Suprapubic skin (tissue), 4 donors: ENCODE data around the gene SFT2D1. TPM values are rescaled to one million over a fixed set of nuclear protein-coding genes. Genes with fewer than 3 reads are reported as not detected.

Experiments used
- DNase-seq, 2 donors: peaks; one replicate each; pipeline ENCODE4 v3.0.0-alpha.2; 2019; ENCODE audit warnings: low spot score in 2 of 2
- H3K27ac ChIP-seq: fragments of 200-600 bp; sonication (generic); one replicate; pipeline ENCODE4 v1.5.1; 2019
- H3K27me3 ChIP-seq: fragments of 200-600 bp; sonication (generic); one replicate; pipeline ENCODE4 v1.5.1; 2019
- H3K36me3 ChIP-seq: fragments of 200-600 bp; sonication (generic); one replicate; pipeline ENCODE4 v1.5.1; 2019
- H3K4me1 ChIP-seq: fragments of 200-600 bp; sonication (generic); one replicate; pipeline ENCODE4 v1.5.1; 2019
- H3K4me3 ChIP-seq: fragments of 200-600 bp; sonication (generic); one replicate; pipeline ENCODE4 v1.5.1; 2019; ENCODE audit warnings: mild to moderate bottlenecking
- H3K9me3 ChIP-seq: fragments of 200-600 bp; sonication (generic); one replicate; pipeline ENCODE4 v1.5.1; 2019
- CTCF ChIP-seq, 2 donors: fragments of 200-600 bp in 1 of 2; fragments of 450-650 bp in 1 of 2; sonication (generic) in 1 of 2; IDR thresholded peaks; one replicate each; pipeline ENCODE4 v1.5.1; 2016 to 2019; ENCODE audit warnings: antibody characterized with exemption in 2 of 2, mild to moderate bottlenecking in 1 of 2, moderate library complexity in 1 of 2
- EP300 ChIP-seq: sonication (generic); formaldehyde crosslinking; IDR thresholded peaks from one replicate; pipeline ENCODE4 v1.6.1; 2017; ENCODE audit warnings: antibody characterized with exemption
- POLR2A ChIP-seq, 2 donors: fragments of 450-650 bp; IDR thresholded peaks; one replicate each; pipeline ENCODE4 v1.6.1; 2017; ENCODE audit warnings: antibody characterized with exemption in 2 of 2, mild to moderate bottlenecking in 2 of 2, moderate library complexity in 2 of 2
- POLR2AphosphoS5 ChIP-seq, 3 donors: sonication (generic); formaldehyde crosslinking; IDR thresholded peaks; one replicate each; pipeline ENCODE4 v1.6.1; 2017; ENCODE audit warnings: antibody characterized with exemption in 3 of 3
- WGBS: methylation state at CpG from one replicate; pipeline ENCODE4 v1.1.5; 2018; 5-methylcytosine and 5-hydroxymethylcytosine counted together
- total RNA-seq, 4 donors: library from RNA; depleted of rRNA; stranded (reverse); fragments of >200 nt; gene quantifications; one replicate each; pipeline ENCODE4 v1.1.0, GENCODE V29; 2016

The SFT2D1 gene
- total RNA-seq, 4 donors from 2014 or later: 26.0 to 55.0 (median 33.2) TPM

GRCh38 chr6:166289207-166290060 is 52.9 kb downstream of the SFT2D1 start:
- 93% methylated on average over 11 of the region's 14 CpGs for WGBS
- TF ChIP-seq POLR2AphosphoS5 (IDR thresholded peaks at IDR 0.05) (no peak), POLR2A (IDR thresholded peaks at IDR 0.05) (no peak), EP300 (no peak), CTCF (IDR thresholded peaks at IDR 0.05) (no peak)
- H3K27me3 ChIP-seq: peaks cover 18% of the 10 kb centered on the region
- DNase-seq: no peak
- H3K27ac ChIP-seq: no peak overlapping the region
- H3K9me3 ChIP-seq: no peaks in the 10 kb centered on the region
- H3K4me3 ChIP-seq: no peak overlapping the region
- H3K36me3 ChIP-seq: no peaks in the 10 kb centered on the region
- no peaks in the 10 kb centered on the region for H3K4me1 ChIP-seq

- DNase-seq: no peak
- H3K27ac ChIP-seq: no peak overlapping the region
- peaks cover 24% of the 10 kb centered on the region for H3K27me3 ChIP-seq
- no peak overlapping the region for H3K4me3 ChIP-seq
- no peaks in the 10 kb centered on the region for H3K9me3 ChIP-seq
- TF ChIP-seq POLR2AphosphoS5 (IDR thresholded peaks at IDR 0.05): no peak
- TF ChIP-seq POLR2A (IDR thresholded peaks at IDR 0.05): no peak
- 59% methylated on average over 8 of the region's 8 CpGs for WGBS
- no peaks in the 10 kb centered on the region for H3K36me3 ChIP-seq
- H3K4me1 ChIP-seq: no peaks in the 10 kb centered on the region
Measured at GRCh38 chr6:166286839-166287271, 55.5 kb downstream of the SFT2D1 start.

GRCh38 chr6:166285233-166285632 is 57.1 kb downstream of the SFT2D1 start:
- no peak for DNase-seq
- no peak overlapping the region for H3K4me3 ChIP-seq
- H3K27ac ChIP-seq: no peak overlapping the region
- WGBS: 39% methylated on average over 6 of the region's 6 CpGs
- no peaks in the 10 kb centered on the region for H3K36me3 ChIP-seq
- peaks cover 28% of the 10 kb centered on the region for H3K27me3 ChIP-seq
- H3K9me3 ChIP-seq: no peaks in the 10 kb centered on the region
- TF ChIP-seq POLR2A (IDR thresholded peaks at IDR 0.05) (no peak), EP300 (no peak), POLR2AphosphoS5 (IDR thresholded peaks at IDR 0.05) (no peak), CTCF (IDR thresholded peaks at IDR 0.05) (no peak)
- no peaks in the 10 kb centered on the region for H3K4me1 ChIP-seq

GRCh38 chr6:166284640-166285039 is 57.7 kb downstream of the SFT2D1 start:
- DNase-seq: no peak
- 81% methylated on average over 6 of the region's 6 CpGs for WGBS

GRCh38 chr6:166282394-166283032 is 59.8 kb downstream of the SFT2D1 start:
- WGBS: 67% methylated on average over 11 of the region's 11 CpGs
- Histone ChIP-seq H3K4me3 (no peak overlapping the region), H3K36me3 (no peaks in the 10 kb centered on the region), H3K27ac (no peak overlapping the region), H3K27me3 (peaks cover 28% of the 10 kb centered on the region), H3K9me3 (no peaks in the 10 kb centered on the region), H3K4me1 (no peaks in the 10 kb centered on the region)
- TF ChIP-seq CTCF (IDR thresholded peaks at IDR 0.05): no peak
- TF ChIP-seq POLR2AphosphoS5 (IDR thresholded peaks at IDR 0.05): no peak
- no peak for TF ChIP-seq POLR2A (IDR thresholded peaks at IDR 0.05)
- no peak for TF ChIP-seq EP300
- DNase-seq: no peak

More at GRCh38 chr6:166284640-166285039, 57.7 kb downstream of the SFT2D1 start:
- Histone ChIP-seq H3K9me3 (no peaks in the 10 kb centered on the region), H3K27me3 (peaks cover 28% of the 10 kb centered on the region), H3K4me3 (no peak overlapping the region), H3K27ac (no peak overlapping the region), H3K36me3 (no peaks in the 10 kb centered on the region), H3K4me1 (no peaks in the 10 kb centered on the region)
- TF ChIP-seq EP300 (no peak), CTCF (IDR thresholded peaks at IDR 0.05) (no peak), POLR2AphosphoS5 (IDR thresholded peaks at IDR 0.05) (no peak), POLR2A (IDR thresholded peaks at IDR 0.05) (no peak)
